GM21717 (cell line): ENCODE measurements around the gene PHACTR1.
"Not testable (repeated sequence)": the region's sequence is repeated elsewhere in the genome, so short reads cannot be mapped to it uniquely, and the experiment has no call there.

Experiments used
- ATAC-seq: cut with Tn5 transposase; IDR thresholded peaks from one replicate; pipeline ENCODE4 v1.9.1; 2021; ENCODE audit warnings: mild to moderate bottlenecking, moderate library complexity; ENCODE audit not compliant: unreplicated experiment

PHACTR1 gene

GRCh38 chr6:13133894-13134293 lies 417.3 kb downstream of the PHACTR1 start:
- not testable (repeated sequence) for ATAC-seq

DNA sequence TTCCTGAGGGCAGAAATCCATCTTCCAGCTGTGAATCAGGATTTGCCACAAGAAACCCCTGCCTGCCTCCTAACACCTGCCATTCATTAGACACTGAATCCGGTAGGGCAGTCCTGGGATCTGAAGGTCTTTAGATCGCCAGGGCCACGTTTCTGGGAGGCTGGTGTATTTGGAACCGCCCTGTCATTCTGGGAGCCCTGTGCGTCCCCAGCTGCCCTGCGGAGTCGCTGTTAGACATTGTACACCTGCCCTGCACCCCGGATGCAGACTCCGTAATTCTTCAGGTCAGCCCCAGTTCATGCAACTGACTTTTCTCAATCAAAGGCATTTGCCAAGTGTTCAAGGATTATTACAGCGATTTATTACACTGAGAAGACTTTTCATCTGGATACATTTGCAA lies 418.6 kb downstream of the PHACTR1 start:
- ATAC-seq: no peak

- ATAC-seq: no peak
Measured at GRCh38 chr6:13139119-13139518, 422.6 kb downstream of the PHACTR1 start.

DNA sequence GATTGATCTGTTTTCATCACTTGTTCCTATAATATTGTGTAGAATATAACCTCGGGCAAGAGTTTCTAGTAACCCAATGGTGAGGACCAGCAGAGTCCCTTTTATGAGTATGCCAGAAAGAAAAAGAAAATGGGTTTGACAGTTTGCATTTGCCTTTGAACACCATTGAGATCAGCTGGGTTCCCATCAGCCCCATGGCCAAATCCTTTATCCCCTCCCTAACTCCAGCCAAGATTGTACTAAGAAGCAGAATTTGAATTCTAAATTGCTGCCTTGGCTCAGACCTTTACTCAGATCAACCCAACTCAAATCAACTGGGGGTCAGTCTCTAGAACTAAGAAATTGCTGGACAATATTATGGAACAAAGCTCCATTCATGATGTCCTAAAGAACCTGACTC lies 424.4 kb downstream of the PHACTR1 start:
- ATAC-seq: no peak

DNA sequence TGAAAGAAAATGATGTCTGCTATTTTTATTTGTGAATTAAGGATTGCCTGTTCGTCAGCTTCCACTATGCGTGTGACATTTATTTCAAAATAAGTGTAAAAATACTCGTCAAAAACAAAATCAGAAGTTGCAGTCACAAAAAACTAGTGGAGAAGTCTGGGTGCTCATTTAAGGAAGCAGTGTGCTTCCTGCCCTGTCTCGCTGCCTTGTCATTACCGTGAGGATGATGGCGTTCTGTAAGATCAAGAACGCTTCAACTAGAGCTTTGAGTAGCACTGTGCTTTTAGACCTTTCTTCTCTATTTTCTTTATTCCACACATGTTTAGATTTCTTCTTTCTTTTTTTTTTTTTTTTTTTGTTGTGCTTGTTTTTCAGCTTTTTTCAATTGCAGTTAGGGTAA lies 424.8 kb downstream of the PHACTR1 start:
- no peak for ATAC-seq

GRCh38 chr6:13142611-13143010 lies 426.0 kb downstream of the PHACTR1 start:
- ATAC-seq: no peak

GRCh38 chr6:13146442-13146841 lies 429.9 kb downstream of the PHACTR1 start:
- ATAC-seq: no peak

- ATAC-seq: no peak
Measured at GRCh38 chr6:13147376-13147775, 430.8 kb downstream of the PHACTR1 start.

DNA sequence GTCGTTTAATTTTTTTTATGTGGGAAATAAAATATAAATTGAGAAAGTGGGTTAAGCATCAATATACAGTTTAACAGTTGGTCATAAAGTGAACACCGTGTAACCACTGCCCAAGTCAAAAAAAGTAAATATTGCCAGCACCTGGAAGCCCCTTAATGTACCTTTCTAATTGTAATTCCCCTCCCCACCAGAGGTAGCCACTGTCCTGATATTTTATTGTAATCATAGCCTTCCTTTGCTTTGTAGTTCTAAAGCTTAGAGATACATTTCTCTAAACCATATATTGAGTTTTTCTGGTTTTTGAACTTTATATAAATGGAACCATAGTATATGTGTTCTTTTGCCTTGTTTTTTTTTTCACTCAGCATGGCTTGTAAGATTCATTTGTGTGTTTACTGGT lies 431.2 kb downstream of the PHACTR1 start:
- no peak for ATAC-seq

- no peak for ATAC-seq
Measured at GRCh38 chr6:13152764-13153163, 436.2 kb downstream of the PHACTR1 start.

DNA sequence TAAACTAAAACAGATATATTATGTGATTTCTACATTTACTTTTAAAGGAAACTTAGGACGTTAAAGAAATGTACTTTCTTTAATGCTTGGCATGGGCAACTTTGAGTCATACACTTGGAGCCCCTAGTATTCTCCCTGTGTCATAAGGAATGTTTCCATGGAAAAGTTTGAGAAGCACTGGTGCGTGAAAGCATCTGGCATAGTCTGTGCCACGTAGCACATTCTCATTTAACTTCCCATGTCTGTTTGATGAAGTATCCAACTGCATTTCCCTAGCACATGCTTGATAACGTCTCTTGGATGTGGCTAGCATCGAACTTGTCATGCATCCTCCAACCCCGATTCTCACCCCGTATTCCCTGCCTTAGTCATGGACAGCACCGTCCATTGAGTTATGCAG lies 439.8 kb downstream of the PHACTR1 start:
- ATAC-seq: no peak

DNA sequence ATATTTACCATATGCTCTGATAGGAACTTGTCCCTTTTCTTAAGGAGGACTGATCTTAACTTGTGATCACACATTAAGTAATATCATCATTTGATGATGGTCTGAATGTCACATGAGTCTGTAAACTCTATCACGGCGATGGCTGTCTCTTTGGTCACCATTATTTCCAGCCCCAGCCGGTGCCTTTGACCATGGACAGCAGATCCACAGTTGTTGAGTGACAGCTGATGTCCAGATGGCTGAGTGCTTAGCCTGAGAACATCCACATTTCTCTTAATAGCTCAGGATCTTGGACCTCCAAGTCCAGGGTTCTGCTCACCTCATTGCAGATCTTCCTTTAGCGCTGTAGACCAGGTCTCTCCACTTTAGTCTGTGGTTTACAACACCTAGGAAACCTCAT lies 440.7 kb downstream of the PHACTR1 start:
- ATAC-seq: no peak

- ATAC-seq: no peak
Measured at GRCh38 chr6:13159300-13159699, 442.7 kb downstream of the PHACTR1 start.

- not testable (repeated sequence) for ATAC-seq
Measured at GRCh38 chr6:13159822-13160221, 443.3 kb downstream of the PHACTR1 start.

- no peak for ATAC-seq
Measured at GRCh38 chr6:13163161-13163944, 446.8 kb downstream of the PHACTR1 start.

GRCh38 chr6:13164291-13164690 lies 447.7 kb downstream of the PHACTR1 start:
- ATAC-seq: no peak

GRCh38 chr6:13165502-13166172 lies 449.1 kb downstream of the PHACTR1 start:
- ATAC-seq: no peak

- no peak for ATAC-seq
Measured at GRCh38 chr6:13166269-13166668, 449.7 kb downstream of the PHACTR1 start.

- ATAC-seq: no peak
Measured at GRCh38 chr6:13166916-13167315, 450.3 kb downstream of the PHACTR1 start.

DNA sequence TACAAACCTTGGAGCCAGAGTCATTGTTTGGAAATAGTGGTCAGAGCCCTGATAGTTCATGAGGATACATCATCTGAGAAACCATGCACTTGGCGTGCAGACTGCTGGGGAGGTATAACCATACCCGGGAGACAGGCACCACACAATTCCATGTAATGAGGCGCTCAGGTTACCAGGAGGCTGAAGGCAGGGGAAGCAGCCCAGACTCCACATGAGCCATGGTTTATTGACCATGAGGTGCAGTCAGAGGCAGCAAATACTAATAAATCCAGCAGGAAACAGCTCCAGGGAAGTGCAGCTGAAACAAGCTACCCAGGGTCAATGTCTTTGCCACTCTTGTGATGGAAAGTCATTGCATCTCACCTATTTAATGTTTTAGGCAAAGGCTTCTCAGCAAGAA lies 455.7 kb downstream of the PHACTR1 start:
- ATAC-seq: no peak

- no peak for ATAC-seq
Measured at GRCh38 chr6:13175087-13175486, 458.5 kb downstream of the PHACTR1 start.

DNA sequence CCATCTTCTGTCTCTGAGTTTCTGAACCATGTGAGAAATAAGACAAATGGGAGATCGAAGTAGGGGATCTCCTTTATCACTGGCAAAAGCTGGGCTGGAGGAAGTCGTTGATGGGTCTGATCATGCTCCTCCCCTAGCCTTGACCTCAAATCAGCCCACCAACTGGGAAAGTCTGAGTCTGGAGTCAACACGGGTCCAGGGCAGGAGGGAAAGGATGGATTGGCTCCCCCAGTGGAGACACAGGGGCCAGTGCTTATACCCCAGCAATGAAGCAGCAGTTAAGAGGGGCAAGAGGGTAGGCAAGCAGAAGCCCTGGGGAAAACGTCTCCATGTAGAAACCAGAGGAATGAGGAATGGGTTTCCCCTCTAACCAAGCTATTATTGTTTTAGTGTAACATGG lies 459.2 kb downstream of the PHACTR1 start:
- no peak for ATAC-seq
